Adrenal gland (tissue), 5 donors: ENCODE results near the gene SLIT3.

ENCODE experiments used
- POLR2A ChIP-seq, 2 donors: fragments of 450-650 bp; IDR thresholded peaks; one replicate each; pipeline ENCODE4 v1.6.1; 2017; ENCODE audit warnings: antibody characterized with exemption in 2 of 2, mild to moderate bottlenecking in 2 of 2, moderate library complexity in 1 of 2
- TF ChIP-seq, protein P1 (sequence below), 6 experiments: fragments of 450-650 bp in 4 of 6; fragments of 200-600 bp in 2 of 6; sonication (generic) in 1 of 6; IDR thresholded peaks; 1 replicate in 5 of 6; 2 replicates in 1 of 6; pipeline versions ENCODE4 v1.5.1 to v1.8.0; 2016 to 2021; ENCODE audit warnings: antibody characterized with exemption in 6 of 6, mild to moderate bottlenecking in 2 of 6, moderate library complexity in 1 of 6
- donor health status: DM: no; HTN: no; CAD: no.

DNA sequence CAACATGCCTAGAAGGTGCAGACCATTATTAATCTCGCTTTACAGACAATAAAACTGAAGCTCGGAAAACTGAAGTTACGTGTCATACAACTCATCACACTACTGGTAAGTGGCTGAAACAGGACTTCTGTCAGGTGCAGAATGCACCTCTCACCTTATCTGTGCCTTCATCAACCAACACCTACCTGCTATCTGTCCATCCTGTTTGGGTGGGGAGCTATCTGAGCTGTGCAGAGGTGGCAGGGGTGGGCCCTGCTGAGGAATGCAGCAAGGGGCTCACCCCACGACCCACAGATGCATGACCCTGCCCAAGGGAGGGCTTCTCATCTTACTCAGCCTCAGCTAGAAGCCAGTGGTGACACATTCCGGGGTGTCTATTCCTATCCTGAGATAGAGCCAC lies 81.6 kb downstream of the SLIT3 start:
- TF ChIP-seq, protein P1, sequence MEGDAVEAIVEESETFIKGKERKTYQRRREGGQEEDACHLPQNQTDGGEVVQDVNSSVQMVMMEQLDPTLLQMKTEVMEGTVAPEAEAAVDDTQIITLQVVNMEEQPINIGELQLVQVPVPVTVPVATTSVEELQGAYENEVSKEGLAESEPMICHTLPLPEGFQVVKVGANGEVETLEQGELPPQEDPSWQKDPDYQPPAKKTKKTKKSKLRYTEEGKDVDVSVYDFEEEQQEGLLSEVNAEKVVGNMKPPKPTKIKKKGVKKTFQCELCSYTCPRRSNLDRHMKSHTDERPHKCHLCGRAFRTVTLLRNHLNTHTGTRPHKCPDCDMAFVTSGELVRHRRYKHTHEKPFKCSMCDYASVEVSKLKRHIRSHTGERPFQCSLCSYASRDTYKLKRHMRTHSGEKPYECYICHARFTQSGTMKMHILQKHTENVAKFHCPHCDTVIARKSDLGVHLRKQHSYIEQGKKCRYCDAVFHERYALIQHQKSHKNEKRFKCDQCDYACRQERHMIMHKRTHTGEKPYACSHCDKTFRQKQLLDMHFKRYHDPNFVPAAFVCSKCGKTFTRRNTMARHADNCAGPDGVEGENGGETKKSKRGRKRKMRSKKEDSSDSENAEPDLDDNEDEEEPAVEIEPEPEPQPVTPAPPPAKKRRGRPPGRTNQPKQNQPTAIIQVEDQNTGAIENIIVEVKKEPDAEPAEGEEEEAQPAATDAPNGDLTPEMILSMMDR (IDR thresholded peaks at IDR 0.05): no peak
- no peak for TF ChIP-seq POLR2A (IDR thresholded peaks at IDR 0.05)
